ENCODE measurements around the gene ADAMTS17.

The ADAMTS17 gene

DNA sequence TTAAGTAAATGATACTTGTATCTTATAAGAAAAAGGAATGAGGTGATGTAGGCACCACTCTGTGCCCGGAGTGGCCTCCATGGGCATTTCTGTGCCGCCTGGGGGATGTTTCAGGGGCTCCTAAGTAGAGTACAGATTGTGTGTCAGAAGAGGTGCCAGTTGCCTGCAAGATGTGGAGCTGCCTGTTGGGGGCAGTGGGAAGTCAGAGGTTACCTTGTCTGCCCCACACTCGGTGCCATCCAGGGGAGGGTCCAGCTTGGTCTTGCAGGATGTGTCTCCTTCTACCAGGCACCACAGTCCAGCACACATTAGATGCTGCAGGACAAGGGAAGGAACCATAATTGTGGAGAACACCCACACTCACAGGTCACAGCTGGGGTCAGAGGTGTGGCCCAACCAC is 208.8 kb downstream of the ADAMTS17 start:
- no peaks in the 10 kb centered on the region for H3K27me3 ChIP-seq (ENCODE audit: insufficient read depth, low read length, poor library complexity)

DNA sequence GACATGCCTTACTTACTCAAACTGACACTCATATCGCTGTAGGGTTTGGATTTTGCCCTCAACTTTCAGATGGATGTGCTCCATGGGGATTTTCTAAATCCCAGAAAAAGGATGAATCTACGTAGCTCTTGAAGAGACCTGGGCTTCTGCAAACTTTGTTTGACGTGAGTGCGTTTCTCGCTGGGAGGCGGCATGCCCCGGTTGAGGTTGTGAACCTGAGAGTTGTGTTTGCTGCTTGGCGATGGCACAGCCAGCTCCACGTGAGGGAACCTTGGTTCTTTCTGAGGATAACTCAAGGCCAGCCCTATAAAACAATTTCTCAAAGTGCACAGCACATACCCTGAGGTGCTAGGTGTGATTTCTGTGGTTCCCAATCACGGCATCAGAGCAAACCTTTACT is 209.5 kb downstream of the ADAMTS17 start:
- Histone ChIP-seq H4K20me1 (ENCODE audit: insufficient read depth, low read length) (peaks cover 4% of the 10 kb centered on the region; the same call in 1 of the 2 replicates), H2AFZ (ENCODE audit: low read depth, low read length) (no peak overlapping the region), H3K4me3 (ENCODE audit: low read depth in 1 of 2, low read length in 2 of 2) (no peak overlapping the region), H3K27ac (ENCODE audit: low read length) (no peak overlapping the region), H3K4me2 (ENCODE audit: insufficient read depth, low read length) (no peak overlapping the region), H3K79me2 (ENCODE audit: insufficient read depth, low read length) (no peaks in the 10 kb centered on the region), H3K27me3 (ENCODE audit: insufficient read depth, low read length, poor library complexity) (no peaks in the 10 kb centered on the region), H3K4me1 (ENCODE audit: insufficient read depth, low read length) (no peaks in the 10 kb centered on the region), H3K9ac (ENCODE audit: low read depth, low read length) (no peak overlapping the region), H3K36me3 (ENCODE audit: insufficient read depth, low read length) (peaks cover 82% of the 10 kb centered on the region), H3K9me3 (ENCODE audit: insufficient read depth, low read length, severe bottlenecking) (no peaks in the 10 kb centered on the region)
- DNase-seq: no peak
- no peak for TF ChIP-seq EZH2 (IDR thresholded peaks at IDR 0.05; ENCODE audit: borderline replicate concordance, low read depth, low read length, severe bottlenecking)
- no peak for TF ChIP-seq CTCF (IDR thresholded peaks at IDR 0.05; ENCODE audit: borderline replicate concordance, extremely low read depth, low read length, poor library complexity, severe bottlenecking)
- no peak for ATAC-seq (ENCODE audit: insufficient read depth, low read depth)

More for the DNA sequence above, 208.8 kb downstream of the ADAMTS17 start:
- no peaks in the 10 kb centered on the region for H3K9me3 ChIP-seq (ENCODE audit: insufficient read depth, low read length, severe bottlenecking)
- DNase-seq (no peak), ATAC-seq (ENCODE audit: insufficient read depth, low read depth) (0 out of 3 replicates have a peak, but pooled peaks have one; percentile 48)
- H3K36me3 ChIP-seq (ENCODE audit: insufficient read depth, low read length): peaks cover 84% of the 10 kb centered on the region
- no peak overlapping the region for H3K4me3 ChIP-seq (ENCODE audit: low read depth in 1 of 2, low read length in 2 of 2)
- H2AFZ ChIP-seq (ENCODE audit: low read depth, low read length): no peak overlapping the region
- no peak overlapping the region for H3K4me2 ChIP-seq (ENCODE audit: insufficient read depth, low read length)
- H4K20me1 ChIP-seq (ENCODE audit: insufficient read depth, low read length): peaks cover 4% of the 10 kb centered on the region; the same call in 1 of the 2 replicates
- no peaks in the 10 kb centered on the region for H3K4me1 ChIP-seq (ENCODE audit: insufficient read depth, low read length)
- no peak overlapping the region for H3K27ac ChIP-seq (ENCODE audit: low read length)
- no peak overlapping the region for H3K9ac ChIP-seq (ENCODE audit: low read depth, low read length)
- TF ChIP-seq CTCF (IDR thresholded peaks at IDR 0.05; ENCODE audit: borderline replicate concordance, extremely low read depth, low read length, poor library complexity, severe bottlenecking) (peak; percentile 45), EZH2 (IDR thresholded peaks at IDR 0.05; ENCODE audit: borderline replicate concordance, low read depth, low read length, severe bottlenecking) (no peak)
- no peaks in the 10 kb centered on the region for H3K79me2 ChIP-seq (ENCODE audit: insufficient read depth, low read length)

DNA sequence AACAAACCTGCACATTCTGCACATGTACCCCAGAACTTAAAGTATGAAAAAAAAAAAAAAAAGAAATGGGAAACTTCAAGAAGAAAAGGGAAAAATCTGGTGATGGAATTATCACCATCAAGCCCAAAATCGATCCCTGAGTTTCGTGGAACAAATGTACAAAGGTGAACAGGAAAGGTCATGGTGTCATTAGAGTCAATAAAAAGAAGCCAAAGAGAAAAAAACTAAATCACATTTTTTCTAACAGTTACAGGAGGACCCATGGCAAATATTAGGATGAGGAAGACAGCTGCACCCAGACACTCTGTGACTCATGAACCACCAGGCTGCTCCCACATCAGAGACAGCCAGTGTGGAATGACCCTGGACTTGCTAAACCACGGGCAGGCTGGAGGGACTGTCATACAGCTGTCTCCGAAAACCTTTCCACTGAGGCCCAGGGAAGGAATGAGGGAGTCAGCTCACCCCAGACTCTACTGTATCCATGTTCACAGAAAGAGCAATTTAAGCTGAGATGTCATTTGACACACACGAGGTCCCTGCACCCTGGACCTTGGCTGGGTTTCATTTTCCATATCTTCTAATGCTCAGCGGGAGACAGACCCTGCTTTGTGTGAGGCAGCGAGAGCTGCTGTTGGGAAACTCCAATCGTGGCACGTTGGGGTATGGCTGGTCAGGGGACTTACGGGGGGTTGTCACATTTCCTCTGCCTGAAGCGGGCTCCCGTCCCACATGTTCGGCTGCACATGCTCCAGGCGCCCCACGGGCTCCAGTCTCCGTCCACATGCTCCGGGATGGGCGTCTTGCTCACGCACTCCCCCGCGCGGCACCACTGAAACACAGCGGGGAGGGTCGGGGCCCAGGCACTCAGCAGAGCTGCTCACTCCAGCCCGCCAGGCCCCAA is 210.2 kb downstream of the ADAMTS17 start:
- Histone ChIP-seq H2AFZ (ENCODE audit: low read depth, low read length) (no peak overlapping the region), H3K4me3 (ENCODE audit: low read depth in 1 of 2, low read length in 2 of 2) (no peak overlapping the region), H3K36me3 (ENCODE audit: insufficient read depth, low read length) (peaks cover 82% of the 10 kb centered on the region), H3K9ac (ENCODE audit: low read depth, low read length) (no peak overlapping the region), H3K27me3 (ENCODE audit: insufficient read depth, low read length, poor library complexity) (no peaks in the 10 kb centered on the region), H3K79me2 (ENCODE audit: insufficient read depth, low read length) (no peaks in the 10 kb centered on the region), H3K9me3 (ENCODE audit: insufficient read depth, low read length, severe bottlenecking) (no peaks in the 10 kb centered on the region), H3K27ac (ENCODE audit: low read length) (no peak overlapping the region), H3K4me2 (ENCODE audit: insufficient read depth, low read length) (no peak overlapping the region), H3K4me1 (ENCODE audit: insufficient read depth, low read length) (no peaks in the 10 kb centered on the region), H4K20me1 (ENCODE audit: insufficient read depth, low read length) (peaks cover 4% of the 10 kb centered on the region; the same call in 1 of the 2 replicates)
- DNase-seq (no peak), ATAC-seq (ENCODE audit: insufficient read depth, low read depth) (no peak)
- TF ChIP-seq EZH2 (IDR thresholded peaks at IDR 0.05; ENCODE audit: borderline replicate concordance, low read depth, low read length, severe bottlenecking) (no peak), CTCF (IDR thresholded peaks at IDR 0.05; ENCODE audit: borderline replicate concordance, extremely low read depth, low read length, poor library complexity, severe bottlenecking) (no peak)
